GM23338 (cell line): ENCODE results near the gene SLC15A1.

Source experiments
- EZH2 ChIP-seq: fragments of 200-600 bp; sonication (generic); IDR thresholded peaks from one replicate; pipeline ENCODE4 v1.8.0; 2017; ENCODE audit warnings: antibody characterized with exemption, mild to moderate bottlenecking, low read depth; ENCODE audit not compliant: unreplicated experiment
- POLR2AphosphoS5 ChIP-seq: IDR thresholded peaks from 2 replicates; pipeline ENCODE4 v1.6.1; 2016; ENCODE audit warnings: antibody characterized with exemption, low read depth
- TF ChIP-seq, protein P1 (sequence below), 2 experiments: fragments of 200-600 bp in 1 of 2; sonication (generic) in 1 of 2; conservative IDR thresholded peaks; 2 replicates each; pipeline versions ENCODE4 v1.5.1 to v1.6.1; 2016 to 2017; ENCODE audit warnings: antibody characterized with exemption in 2 of 2, low read depth in 2 of 2, mild to moderate bottlenecking in 2 of 2, moderate library complexity in 1 of 2
- TF ChIP-seq, protein P2 (sequence below): IDR thresholded peaks from one replicate; pipeline ENCODE4 v1.6.1; 2018; ENCODE audit warnings: antibody characterized with exemption; ENCODE audit not compliant: unreplicated experiment

DNA sequence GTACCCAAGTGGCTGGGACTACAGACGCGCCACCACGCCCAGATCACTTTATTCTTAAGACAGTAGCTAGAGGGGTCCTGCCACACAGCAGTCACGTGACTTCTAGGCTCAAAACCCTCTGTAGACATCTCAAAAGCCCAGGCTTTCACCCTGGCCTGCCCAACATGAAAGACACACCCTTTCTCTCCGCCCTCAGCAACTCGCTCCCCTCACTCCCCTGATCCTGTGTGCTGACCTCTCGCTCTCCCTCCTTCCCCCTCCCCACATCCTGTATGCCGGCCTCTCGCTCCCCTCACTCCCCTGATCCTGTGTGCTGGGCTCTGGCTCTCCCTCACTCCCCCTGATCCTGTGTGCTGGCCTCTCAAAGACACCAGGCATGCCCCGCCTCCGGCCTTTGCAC lies 77.4 kb downstream of the SLC15A1 start:
- TF ChIP-seq, protein P1, sequence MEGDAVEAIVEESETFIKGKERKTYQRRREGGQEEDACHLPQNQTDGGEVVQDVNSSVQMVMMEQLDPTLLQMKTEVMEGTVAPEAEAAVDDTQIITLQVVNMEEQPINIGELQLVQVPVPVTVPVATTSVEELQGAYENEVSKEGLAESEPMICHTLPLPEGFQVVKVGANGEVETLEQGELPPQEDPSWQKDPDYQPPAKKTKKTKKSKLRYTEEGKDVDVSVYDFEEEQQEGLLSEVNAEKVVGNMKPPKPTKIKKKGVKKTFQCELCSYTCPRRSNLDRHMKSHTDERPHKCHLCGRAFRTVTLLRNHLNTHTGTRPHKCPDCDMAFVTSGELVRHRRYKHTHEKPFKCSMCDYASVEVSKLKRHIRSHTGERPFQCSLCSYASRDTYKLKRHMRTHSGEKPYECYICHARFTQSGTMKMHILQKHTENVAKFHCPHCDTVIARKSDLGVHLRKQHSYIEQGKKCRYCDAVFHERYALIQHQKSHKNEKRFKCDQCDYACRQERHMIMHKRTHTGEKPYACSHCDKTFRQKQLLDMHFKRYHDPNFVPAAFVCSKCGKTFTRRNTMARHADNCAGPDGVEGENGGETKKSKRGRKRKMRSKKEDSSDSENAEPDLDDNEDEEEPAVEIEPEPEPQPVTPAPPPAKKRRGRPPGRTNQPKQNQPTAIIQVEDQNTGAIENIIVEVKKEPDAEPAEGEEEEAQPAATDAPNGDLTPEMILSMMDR (conservative IDR thresholded peaks at IDR 0.05; ENCODE audit: low read depth in 2 of 2): no peak
- TF ChIP-seq, protein P2, sequence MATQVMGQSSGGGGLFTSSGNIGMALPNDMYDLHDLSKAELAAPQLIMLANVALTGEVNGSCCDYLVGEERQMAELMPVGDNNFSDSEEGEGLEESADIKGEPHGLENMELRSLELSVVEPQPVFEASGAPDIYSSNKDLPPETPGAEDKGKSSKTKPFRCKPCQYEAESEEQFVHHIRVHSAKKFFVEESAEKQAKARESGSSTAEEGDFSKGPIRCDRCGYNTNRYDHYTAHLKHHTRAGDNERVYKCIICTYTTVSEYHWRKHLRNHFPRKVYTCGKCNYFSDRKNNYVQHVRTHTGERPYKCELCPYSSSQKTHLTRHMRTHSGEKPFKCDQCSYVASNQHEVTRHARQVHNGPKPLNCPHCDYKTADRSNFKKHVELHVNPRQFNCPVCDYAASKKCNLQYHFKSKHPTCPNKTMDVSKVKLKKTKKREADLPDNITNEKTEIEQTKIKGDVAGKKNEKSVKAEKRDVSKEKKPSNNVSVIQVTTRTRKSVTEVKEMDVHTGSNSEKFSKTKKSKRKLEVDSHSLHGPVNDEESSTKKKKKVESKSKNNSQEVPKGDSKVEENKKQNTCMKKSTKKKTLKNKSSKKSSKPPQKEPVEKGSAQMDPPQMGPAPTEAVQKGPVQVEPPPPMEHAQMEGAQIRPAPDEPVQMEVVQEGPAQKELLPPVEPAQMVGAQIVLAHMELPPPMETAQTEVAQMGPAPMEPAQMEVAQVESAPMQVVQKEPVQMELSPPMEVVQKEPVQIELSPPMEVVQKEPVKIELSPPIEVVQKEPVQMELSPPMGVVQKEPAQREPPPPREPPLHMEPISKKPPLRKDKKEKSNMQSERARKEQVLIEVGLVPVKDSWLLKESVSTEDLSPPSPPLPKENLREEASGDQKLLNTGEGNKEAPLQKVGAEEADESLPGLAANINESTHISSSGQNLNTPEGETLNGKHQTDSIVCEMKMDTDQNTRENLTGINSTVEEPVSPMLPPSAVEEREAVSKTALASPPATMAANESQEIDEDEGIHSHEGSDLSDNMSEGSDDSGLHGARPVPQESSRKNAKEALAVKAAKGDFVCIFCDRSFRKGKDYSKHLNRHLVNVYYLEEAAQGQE: no peak
- TF ChIP-seq EZH2: no peak
- no peak for TF ChIP-seq POLR2AphosphoS5
